MCF 10A (cell line): ENCODE results near the gene SLC46A2. TPM values are rescaled to one million over a fixed set of nuclear protein-coding genes. Genes with fewer than 3 reads are reported as not detected.

Source experiments
- BruUV-seq: library from RNA; stranded (reverse); fragments of 400-500 nt; replicated peaks from 2 replicates; lab custom pipeline; 2021; lab: Mats Ljungman, UMichigan
- CTCF ChIA-PET: fragments of 300-600 bp; sonication (Branson Sonifier 250); formaldehyde crosslinking; extraction: SDS; loops from one replicate; lab custom pipeline; 2021; ENCODE audit warnings: antibody characterized with exemption, inconsistent platforms; lab: Yijun Ruan, JAX
- POLR2A ChIA-PET: fragments of 300-600, 350-650 bp; sonication (Branson Sonifier 250); formaldehyde crosslinking; extraction: SDS; loops from one replicate; lab custom pipeline; 2020; ENCODE audit warnings: antibody characterized with exemption, inconsistent platforms; lab: Yijun Ruan, JAX
- DNase-seq: peaks from one replicate; pipeline ENCODE4 v3.0.0-alpha.2; 2018; ENCODE audit not compliant: unreplicated experiment
- H3K27ac Mint-ChIP-seq: one replicate; pipeline ENCODE4 v1.8.0; 2022; ENCODE audit warnings: mild to moderate bottlenecking, low read depth, mixed read lengths; ENCODE audit not compliant: unreplicated experiment
- H3K27me3 Mint-ChIP-seq: one replicate; pipeline ENCODE4 v1.8.0; 2022; ENCODE audit warnings: mixed read lengths; ENCODE audit not compliant: insufficient read depth, unreplicated experiment
- H3K36me3 Mint-ChIP-seq: one replicate; pipeline ENCODE4 v1.8.0; 2022; ENCODE audit warnings: mild to moderate bottlenecking, moderate library complexity, mixed read lengths; ENCODE audit not compliant: insufficient read depth, unreplicated experiment
- H3K4me1 Mint-ChIP-seq: one replicate; pipeline ENCODE4 v1.8.0; 2022; ENCODE audit warnings: mixed read lengths; ENCODE audit not compliant: insufficient read depth, unreplicated experiment
- H3K4me3 Mint-ChIP-seq: one replicate; pipeline ENCODE4 v1.8.0; 2022; ENCODE audit warnings: mild to moderate bottlenecking, moderate library complexity, mixed read lengths; ENCODE audit not compliant: unreplicated experiment
- H3K9me3 Mint-ChIP-seq: one replicate; pipeline ENCODE4 v1.8.0; 2022; ENCODE audit warnings: mixed read lengths; ENCODE audit not compliant: unreplicated experiment
- CTCF ChIP-seq: fragments of 200-600 bp; IDR thresholded peaks from one replicate; pipeline ENCODE4 v1.8.0; 2022; ENCODE audit warnings: antibody characterized with exemption, mild to moderate bottlenecking; ENCODE audit not compliant: unreplicated experiment
- intact Hi-C: fragments of 100-400 bp; cut with micrococcal nuclease; formaldehyde crosslinking; loops from 2 replicates; pipeline ENCODE4 v1.14.1; 2022
- total RNA-seq: library from RNA; stranded (reverse); gene quantifications from 2 replicates; pipeline ENCODE4 v1.2.3, GENCODE V29; 2022

SLC46A2 gene
- total RNA-seq, 1 experiment from 2014 or later = not detected

GRCh38 chr9:112842555-112842954 lies 48.1 kb downstream of the SLC46A2 start:
- CTCF ChIA-PET = interaction anchor here (0.7 to 3.6 kb wide), 5 partner anchors 22 to 307 kb away, joined by 3 to 39 read pairs (median 3); no protein-coding TSS in a partner anchor
- intact Hi-C loops = no loop called here
- no peak overlapping the region for H3K4me3 Mint-ChIP-seq
- no peaks in the 10 kb centered on the region for H3K9me3 Mint-ChIP-seq
- no peak overlapping the region for H3K27ac Mint-ChIP-seq
- BruUV-seq = no TSS peak
- TF ChIP-seq CTCF = no peak
- DNase-seq = no peak
- POLR2A ChIA-PET = no interaction called here
- H3K36me3 Mint-ChIP-seq = peaks cover 20% of the 10 kb centered on the region
- peaks cover 4% of the 10 kb centered on the region for H3K4me1 Mint-ChIP-seq
- H3K27me3 Mint-ChIP-seq = no peaks in the 10 kb centered on the region

GRCh38 chr9:112841261-112841660 lies 49.4 kb downstream of the SLC46A2 start:
- CTCF ChIA-PET = interaction anchor here (0.6 to 3.6 kb wide), 4 partner anchors 21 to 271 kb away, joined by 3 to 39 read pairs (median 6); no protein-coding TSS in a partner anchor
- Mint-ChIP-seq H3K36me3 (peaks cover 20% of the 10 kb centered on the region), H3K27me3 (no peaks in the 10 kb centered on the region), H3K4me3 (no peak overlapping the region), H3K27ac (no peak overlapping the region), H3K9me3 (no peaks in the 10 kb centered on the region), H3K4me1 (peaks cover 4% of the 10 kb centered on the region)
- TF ChIP-seq CTCF = no peak
- intact Hi-C loops = no loop called here
- no peak for DNase-seq
- POLR2A ChIA-PET = no interaction called here
- no TSS peak for BruUV-seq

GRCh38 chr9:112839331-112839730 lies 51.3 kb downstream of the SLC46A2 start:
- H3K27me3 Mint-ChIP-seq = no peaks in the 10 kb centered on the region
- H3K9me3 Mint-ChIP-seq = no peaks in the 10 kb centered on the region
- peaks cover 2% of the 10 kb centered on the region for H3K4me1 Mint-ChIP-seq
- ChIA-PET CTCF (interaction anchor here (0.7 to 2.5 kb wide), 2 partner anchors 64 to 355 kb away, joined by 3 to 11 read pairs; no protein-coding TSS in a partner anchor), POLR2A (no interaction called here)
- TF ChIP-seq CTCF = no peak
- no TSS peak for BruUV-seq
- H3K27ac Mint-ChIP-seq = no peak overlapping the region
- DNase-seq = no peak
- intact Hi-C loops = no loop called here
- peaks cover 20% of the 10 kb centered on the region for H3K36me3 Mint-ChIP-seq
- no peak overlapping the region for H3K4me3 Mint-ChIP-seq

GRCh38 chr9:112838342-112838741 lies 52.3 kb downstream of the SLC46A2 start:
- BruUV-seq = no TSS peak
- H3K4me3 Mint-ChIP-seq = no peak overlapping the region
- POLR2A ChIA-PET = no interaction called here

More at GRCh38 chr9:112838342-112838741, 52.3 kb downstream of the SLC46A2 start:
- DNase-seq = no peak
- CTCF ChIA-PET = interaction anchor here (0.6 to 2.5 kb wide), 4 partner anchors 10 to 281 kb away, joined by 3 to 11 read pairs (median 4); no protein-coding TSS in a partner anchor
- TF ChIP-seq CTCF = no peak
- no peak overlapping the region for H3K27ac Mint-ChIP-seq
- no peaks in the 10 kb centered on the region for H3K27me3 Mint-ChIP-seq
- H3K4me1 Mint-ChIP-seq = no peaks in the 10 kb centered on the region
- intact Hi-C loops = no loop called here
- no peaks in the 10 kb centered on the region for H3K9me3 Mint-ChIP-seq
- peaks cover 20% of the 10 kb centered on the region for H3K36me3 Mint-ChIP-seq
